HG03565 (cell line): Measurements from ENCODE around the gene RAI14.
"Not testable (repeated sequence)": the region's sequence is repeated elsewhere in the genome, so short reads cannot be mapped to it uniquely, and the experiment has no call there.

Experiments used
- ATAC-seq: cut with Tn5 transposase; IDR thresholded peaks from one replicate; pipeline ENCODE4 v1.9.1; 2021; ENCODE audit warnings: mild to moderate bottlenecking, moderate library complexity; ENCODE audit not compliant: unreplicated experiment

RAI14 gene

GRCh38 chr5:34811706-34812105, 155.6 kb downstream of the RAI14 start:
- no peak for ATAC-seq

DNA sequence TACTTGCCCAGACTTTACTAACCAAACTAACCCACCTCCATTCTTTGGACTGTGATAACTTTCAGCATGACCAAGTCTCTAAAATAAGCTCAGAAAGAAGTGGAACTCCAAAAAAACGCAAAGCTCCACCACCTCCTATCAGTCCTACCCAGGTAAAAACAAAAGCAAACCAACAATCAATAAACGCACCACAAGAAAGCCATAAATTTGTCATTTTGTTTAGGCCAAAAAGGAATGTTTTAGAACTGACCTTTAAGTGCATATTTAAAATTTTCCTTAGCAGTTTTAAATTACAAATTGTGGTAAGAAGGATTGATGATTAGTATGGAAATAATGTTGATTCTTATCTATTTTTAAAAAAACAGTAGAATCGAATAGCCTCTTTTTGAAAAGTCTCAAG, 157.4 kb downstream of the RAI14 start:
- no peak for ATAC-seq

- no peak for ATAC-seq
Measured at GRCh38 chr5:34817558-34818351, 161.6 kb downstream of the RAI14 start.

DNA sequence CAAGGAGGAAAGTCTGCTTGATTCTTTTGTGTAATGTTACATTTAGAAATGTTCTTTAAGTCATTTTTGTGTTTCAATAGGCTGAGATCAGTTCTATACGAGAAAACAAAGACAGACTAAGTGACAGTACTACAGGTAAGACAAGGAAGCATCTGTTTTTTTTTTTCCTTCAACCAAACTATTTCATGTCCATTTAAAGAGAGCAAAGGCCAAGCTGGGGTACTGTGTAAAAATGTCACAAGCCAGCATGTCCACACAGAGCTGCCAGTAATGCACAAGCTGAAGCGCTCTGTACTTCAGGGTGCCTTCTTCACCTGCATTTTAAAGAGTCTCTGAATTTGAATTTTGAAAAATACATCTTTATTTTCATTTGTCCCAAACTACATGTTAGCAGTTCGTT, 162.6 kb downstream of the RAI14 start:
- ATAC-seq, result no peak

GRCh38 chr5:34820593-34820992, 164.5 kb downstream of the RAI14 start:
- no peak for ATAC-seq

DNA sequence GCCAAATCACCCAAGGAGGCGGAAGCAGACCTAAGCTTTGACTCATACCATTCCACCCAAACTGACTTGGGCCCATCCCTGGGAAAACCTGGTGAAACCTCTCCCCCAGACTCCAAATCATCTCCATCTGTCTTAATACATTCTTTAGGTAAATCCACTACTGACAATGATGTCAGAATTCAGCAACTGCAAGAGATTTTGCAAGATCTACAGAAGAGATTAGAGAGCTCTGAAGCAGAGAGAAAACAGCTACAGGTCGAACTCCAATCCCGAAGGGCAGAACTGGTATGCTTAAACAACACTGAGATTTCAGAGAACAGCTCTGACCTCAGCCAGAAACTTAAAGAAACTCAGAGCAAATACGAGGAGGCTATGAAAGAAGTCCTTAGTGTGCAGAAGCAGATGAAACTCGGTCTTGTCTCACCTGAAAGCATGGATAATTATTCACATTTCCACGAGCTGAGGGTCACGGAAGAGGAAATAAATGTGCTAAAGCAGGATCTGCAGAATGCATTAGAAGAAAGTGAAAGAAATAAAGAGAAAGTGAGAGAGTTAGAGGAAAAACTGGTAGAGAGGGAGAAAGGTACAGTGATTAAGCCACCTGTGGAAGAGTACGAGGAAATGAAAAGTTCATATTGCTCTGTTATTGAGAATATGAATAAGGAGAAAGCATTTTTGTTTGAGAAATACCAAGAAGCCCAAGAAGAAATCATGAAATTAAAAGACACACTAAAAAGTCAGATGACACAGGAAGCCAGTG, 167.0 kb downstream of the RAI14 start:
- no peak for ATAC-seq

DNA sequence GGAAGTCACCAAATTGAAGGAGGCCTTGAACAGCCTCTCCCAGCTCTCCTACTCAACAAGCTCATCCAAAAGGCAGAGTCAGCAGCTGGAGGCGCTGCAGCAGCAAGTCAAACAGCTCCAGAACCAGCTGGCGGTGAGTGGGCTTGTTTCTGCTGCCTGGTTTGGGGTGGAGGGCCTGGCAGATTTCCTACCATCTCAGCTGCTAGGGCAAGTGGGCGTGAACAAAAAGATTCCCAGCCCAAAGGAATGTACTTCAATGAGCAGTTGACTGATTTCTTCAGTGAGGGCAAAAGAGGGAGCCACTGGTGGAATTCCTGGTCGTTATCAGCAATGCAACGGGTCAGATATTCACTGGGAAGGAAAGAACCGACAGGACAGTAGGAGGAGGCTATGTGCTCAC, 170.2 kb downstream of the RAI14 start:
- no peak for ATAC-seq

- ATAC-seq, result no peak
Measured at GRCh38 chr5:34827588-34828506, 171.7 kb downstream of the RAI14 start.

DNA sequence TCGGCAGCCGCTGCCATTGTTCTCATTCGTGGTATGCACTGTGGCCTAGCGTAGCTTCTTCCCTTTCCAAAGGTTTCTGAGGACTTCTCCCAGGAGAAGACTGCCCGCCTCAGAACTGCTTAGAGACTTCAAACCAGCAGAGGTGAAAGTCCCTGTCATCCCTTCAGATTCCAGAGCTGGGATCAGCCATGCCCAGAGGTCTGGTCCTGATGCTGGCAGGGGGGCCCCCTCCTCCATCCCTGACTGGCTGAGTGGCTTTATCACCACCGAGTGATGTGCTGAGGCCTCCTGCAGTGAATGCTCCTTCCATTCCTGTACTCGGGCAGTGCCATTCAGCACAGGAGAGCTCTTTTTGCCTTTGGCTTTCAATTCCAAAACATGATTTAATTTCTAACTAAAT, 174.7 kb downstream of the RAI14 start:
- ATAC-seq, result not testable (repeated sequence)

DNA sequence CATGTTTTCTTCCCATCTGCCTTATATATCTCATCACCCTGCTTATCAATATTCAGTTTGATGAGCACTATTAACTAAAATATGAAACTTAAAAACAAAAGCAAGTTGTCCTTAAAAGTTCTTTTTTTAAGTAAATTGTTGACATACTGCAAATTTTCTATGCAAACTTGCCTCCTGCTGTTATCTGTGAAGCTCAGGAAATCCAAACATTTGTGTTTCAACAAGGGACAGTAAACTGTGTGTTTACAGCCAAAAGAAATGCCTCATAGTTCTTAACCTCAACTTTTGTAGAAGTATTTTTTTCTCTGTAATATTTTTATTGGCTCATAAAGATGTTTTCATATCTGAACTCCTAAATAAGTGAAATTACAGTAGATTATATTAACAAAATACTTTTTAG, 175.2 kb downstream of the RAI14 start:
- no peak for ATAC-seq

GRCh38 chr5:34832568-34832967, 176.4 kb downstream of the RAI14 start:
- ATAC-seq, result no peak

GRCh38 chr5:34833090-34833489, 177.0 kb downstream of the RAI14 start:
- ATAC-seq, result no peak

DNA sequence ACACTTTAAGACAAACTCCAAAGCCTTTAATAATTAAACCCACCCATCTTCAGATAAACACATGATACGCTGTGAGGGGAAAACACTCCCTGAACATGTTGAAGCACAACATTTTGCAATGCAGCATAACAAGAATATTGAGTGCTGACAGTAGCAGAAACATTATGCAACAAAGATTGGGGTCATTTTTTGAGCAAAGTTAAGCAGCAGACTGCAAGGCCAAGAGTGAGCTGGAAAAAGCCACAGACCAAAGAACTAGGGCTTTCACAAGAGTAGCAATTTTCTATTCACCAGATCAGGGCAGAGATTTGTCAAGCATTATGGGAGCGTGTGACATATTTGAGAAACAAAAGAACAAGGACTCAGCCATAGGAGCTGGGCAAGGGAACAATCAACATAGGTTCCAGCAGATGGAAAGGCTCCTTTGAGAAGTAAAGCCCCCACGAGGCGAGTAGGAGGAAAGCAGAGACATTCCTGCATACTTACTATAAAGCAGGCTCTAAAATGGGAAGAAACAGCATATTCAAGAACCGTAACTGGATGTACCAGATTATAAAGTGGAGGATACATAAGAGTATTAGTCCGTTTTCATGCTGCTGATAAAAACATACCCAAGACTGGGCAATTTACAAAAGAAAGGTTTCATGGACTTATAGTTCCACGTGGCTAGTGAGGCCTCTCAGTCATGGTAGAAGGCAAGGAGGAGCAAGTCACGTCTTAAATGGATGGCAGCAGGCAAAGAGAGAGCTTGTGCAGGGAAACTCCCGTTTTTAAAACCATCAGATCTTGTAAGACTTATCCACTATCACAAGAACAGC, 178.1 kb downstream of the RAI14 start:
- no peak for ATAC-seq

- no peak for ATAC-seq
Measured at GRCh38 chr5:34834794-34835089, 178.6 kb downstream of the RAI14 start.

DNA sequence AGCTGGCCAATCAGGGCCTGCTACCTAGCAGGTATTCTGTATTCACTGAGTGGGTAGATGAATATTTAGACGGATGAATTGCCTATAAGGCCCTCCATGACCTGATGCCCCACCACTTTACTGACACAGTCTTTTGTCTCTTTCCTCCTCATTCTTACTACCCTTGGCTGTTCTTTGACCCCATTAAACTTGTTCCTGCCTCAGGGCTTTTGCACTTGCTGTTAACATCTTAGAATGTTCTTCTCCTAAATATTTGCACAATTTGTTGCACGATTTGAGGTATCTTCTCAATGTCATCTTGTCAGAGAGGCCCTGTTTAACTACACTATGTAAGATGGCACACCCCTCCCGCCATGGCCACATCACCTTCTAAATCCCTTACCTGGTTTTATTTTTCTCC, 179.5 kb downstream of the RAI14 start:
- ATAC-seq, result no peak

DNA sequence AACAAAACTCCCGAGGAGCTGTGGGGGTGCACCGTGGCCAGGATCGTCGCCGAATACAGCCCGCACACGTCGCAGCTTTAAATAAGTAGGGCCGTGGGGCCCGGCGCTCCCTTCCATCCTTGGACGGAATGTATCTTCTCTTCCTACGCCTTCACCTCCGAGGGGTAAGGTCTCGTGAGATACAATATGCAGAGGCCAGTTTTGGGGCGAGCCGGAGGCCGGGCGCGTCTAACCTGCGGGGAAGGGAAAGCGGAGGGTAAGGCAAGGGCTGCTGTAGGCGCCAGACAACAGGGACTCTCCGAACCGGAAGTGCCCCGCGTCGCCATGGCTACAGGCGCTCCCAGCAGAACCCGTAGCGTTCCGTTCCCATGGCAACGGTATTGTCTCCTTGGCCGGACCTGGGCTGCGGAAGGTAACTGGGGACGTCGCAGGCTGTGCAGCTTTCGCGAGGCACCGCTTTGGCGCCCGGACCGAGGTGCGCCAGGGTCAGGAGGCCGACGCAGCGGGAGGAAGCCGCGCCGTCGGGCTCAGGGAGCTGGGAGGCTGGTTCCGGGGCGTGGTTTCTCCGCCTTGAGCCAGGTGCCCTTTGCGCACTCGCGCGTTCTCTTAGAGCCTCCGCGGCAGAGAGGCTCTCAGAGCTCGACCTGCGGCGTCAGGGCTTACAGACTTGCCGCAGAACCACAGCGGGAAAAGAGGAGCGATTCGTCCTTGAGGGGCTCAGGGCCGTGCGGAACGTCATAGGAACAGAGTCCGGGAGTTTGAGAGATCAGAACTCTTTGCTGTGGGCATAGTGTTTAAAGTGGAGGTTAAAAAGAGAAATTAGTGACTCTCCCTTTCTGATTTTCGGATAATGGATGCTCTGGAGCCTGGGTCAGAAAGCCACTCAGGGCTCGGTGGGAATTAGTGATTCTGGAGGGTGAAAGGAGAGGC, 182.9 kb downstream of the RAI14 start, which contains the start of gene TTC23L:
TTC23L (plus strand) TSS at position 380 of the 930 bp plus-strand sequence. CDS start 1,508 bp downstream, outside the sequence.
- ATAC-seq, result peak; percentile 98

GRCh38 chr5:34841816-34842215, 185.7 kb downstream of the RAI14 start:
- no peak for ATAC-seq

GRCh38 chr5:34842554-34842953, 186.4 kb downstream of the RAI14 start:
- no peak for ATAC-seq

GRCh38 chr5:34843497-34843896, 187.4 kb downstream of the RAI14 start:
- ATAC-seq, result no peak
